OCI-M1 (cell line): ENCODE data around the gene NXPH2.
A peak's percentile ranks its signal among the peaks of the same experiment; 100 is the strongest.

Experiments
- DNase-seq: peaks from one replicate; lab custom pipeline; 2025; lab: John Stamatoyannopoulos, UW

The NXPH2 gene

DNA sequence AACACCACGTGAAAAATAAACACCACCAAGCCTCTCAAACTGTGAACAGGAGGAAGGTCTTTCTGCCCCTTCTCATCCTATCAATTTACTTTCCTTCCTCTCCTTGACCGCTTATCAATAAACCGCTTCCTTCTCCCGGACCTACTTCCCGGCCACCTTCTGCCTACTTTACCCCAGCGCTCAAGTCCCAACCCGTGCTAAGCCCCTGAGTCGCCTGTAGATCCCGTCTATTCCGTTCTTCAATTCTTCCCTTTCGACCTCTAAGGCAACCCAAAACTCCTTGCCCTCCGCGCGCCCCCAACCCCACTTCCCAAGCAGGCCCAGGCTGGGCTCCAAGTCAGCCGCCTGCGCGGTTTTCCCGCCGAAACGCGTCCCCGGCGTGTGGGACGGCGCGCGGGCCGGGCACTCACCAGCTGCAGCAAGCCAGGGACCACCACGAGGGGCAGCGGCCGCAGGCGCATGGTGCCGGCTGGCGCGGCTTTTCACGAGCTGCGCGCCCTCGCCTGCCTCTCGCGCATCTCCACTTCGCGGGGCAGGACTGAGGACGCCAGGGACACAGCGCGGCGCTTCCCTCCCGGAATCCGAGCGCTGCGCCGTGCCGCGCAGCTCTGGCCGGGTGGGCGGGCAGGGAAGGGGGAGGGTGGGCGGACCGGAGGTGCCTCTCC lies at the start of gene NXPH2:
NXPH2 (minus strand) TSS at position 610 of the 665 bp plus-strand sequence; CDS start at position 461, 149 bp downstream.
- no peak for DNase-seq

- peak; percentile 72 for DNase-seq
Observed at GRCh38 chr2:138829326-138829919, 49.2 kb upstream of the NXPH2 start.

DNA sequence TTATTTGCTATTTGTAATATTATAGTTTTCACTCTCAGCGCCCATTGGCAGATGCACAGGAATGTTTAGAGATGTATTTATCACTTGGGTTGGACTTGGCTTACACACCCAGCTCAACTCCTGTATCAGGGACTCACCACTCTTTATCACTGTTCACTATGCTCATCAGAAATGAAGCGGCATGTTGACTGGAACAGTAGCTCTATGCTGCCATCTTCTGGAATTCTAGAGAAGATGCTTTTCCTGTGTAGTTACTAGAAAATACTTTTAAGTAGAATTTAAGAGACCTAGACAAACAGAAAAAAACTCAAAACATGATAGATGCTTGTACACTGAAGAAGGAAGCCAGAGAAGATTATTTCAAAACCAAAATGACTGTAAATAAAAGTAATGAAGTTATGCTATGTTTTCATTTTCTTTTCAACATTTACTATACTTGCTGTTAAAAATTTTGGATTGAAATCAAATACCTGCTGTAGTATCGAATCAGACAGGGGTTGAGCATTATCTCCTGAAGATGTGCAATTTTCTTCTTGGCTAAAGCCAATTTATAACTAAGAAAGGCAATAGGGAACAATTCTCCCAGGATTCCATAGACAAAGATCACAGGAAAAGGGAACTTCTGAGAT lies 47.4 kb upstream of the NXPH2 start:
- peak; percentile 81 for DNase-seq

DNA sequence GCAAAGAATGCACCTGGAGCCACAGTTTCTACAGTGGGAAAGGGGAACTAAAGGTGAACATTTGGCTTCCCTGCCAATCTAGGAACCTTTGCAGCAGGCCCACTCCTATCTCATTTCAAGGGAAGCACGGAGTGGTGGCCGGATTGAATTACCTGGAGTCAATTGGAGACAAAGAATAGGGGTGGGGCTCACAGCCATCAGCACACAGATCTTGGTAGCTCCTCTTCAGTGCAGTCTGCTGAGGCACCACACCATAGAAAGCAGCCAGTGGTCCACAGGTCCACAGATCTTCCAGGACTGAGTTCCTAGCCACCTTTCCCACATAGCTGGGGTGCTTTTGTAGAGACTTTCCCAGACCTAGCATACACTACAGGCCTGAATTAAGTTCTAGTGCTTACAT lies 43.5 kb upstream of the NXPH2 start:
- no peak for DNase-seq

GRCh38 chr2:138819964-138820363 lies 39.8 kb upstream of the NXPH2 start:
- DNase-seq = no peak

DNA sequence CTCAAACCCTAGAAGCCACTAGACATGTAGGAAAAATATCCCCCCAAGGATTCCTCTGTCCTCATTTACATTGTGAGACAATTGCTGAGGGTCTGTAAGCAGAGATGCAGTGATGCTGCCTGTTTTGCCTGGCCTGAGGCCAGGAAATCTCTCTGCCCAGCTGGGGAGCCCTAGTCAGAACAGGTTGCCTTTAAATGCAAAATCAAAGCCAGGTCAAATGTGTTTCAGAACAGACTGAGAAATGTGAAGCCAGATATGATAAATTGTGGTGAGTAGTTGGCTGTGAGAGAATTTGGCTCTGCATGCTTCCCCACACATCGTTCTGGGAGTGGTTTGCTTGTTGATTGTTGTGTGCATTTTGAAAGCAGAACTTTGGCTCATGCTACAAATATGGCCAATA lies 38.4 kb upstream of the NXPH2 start:
- no peak for DNase-seq

- peak; percentile 25 for DNase-seq
Observed at GRCh38 chr2:138814123-138814898, 34.1 kb upstream of the NXPH2 start.

GRCh38 chr2:138811431-138811830 lies 31.2 kb upstream of the NXPH2 start:
- no peak for DNase-seq

DNA sequence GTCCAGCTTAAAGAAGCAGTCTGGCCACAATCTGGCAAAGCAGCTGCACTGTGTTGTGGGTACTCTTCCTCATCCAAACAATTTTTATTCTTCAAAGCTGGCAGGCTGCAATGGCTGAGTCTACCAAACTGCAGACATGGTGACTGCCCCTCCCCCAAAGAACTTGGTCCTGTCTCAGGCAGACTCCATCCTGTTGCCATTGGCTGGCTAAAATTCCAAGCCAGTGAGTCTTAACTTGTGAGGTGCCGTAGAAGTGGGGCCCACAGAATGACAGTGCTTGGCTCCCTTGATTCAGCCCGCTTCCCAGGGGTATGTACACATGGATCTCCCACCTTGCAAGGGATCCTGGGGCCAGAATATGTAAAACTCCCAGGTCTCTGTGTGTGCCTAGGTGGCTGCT lies 14.5 kb upstream of the NXPH2 start:
- no peak for DNase-seq

DNA sequence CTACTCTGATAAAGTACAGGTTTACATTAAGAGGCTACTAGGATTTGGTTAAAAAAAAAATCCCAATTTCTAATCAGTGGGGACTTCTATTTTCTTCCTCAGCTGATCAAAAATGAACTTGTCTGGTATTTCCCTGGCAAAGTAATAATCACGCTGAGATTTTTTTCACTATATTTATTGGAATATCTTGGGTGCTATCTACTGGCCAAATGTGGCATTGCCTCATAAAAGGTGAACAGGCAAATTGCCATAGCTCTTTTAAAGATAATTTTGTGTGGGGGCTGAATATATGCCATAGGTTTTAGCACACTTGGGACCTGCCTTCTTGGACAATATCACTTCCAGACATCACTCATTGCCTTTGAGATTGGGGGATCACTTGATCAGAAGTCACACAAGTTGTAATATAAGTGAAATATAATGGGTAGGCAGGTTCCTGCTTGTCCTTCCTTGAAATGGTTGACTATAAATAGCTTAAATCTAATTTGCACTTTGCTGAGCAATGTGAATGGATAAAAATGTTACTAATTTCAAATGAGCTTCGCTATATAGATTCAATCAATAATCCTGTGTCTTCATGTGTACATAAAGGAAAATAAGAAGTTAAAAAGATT lies 7.0 kb upstream of the NXPH2 start:
- DNase-seq = peak; percentile 58

DNA sequence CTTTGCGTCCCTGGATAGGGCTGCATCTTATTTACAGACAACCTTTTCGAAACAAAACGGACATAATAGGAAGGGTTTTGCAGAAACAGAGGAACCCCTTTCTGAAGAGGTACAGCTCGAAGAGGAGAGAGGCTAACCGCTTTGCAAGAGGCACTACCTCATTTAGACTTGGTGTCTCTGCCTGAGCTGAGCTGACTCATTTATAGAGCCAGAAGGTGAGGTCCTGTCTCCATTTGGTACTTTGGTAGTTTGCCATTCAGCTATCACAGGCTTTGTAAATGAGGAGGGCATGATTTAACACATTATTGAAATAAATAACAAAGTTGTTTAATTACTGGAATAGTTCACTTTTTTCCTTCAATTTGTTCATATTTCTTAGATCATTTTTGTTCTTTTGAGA lies 2.2 kb upstream of the NXPH2 start:
- DNase-seq = no peak

DNA sequence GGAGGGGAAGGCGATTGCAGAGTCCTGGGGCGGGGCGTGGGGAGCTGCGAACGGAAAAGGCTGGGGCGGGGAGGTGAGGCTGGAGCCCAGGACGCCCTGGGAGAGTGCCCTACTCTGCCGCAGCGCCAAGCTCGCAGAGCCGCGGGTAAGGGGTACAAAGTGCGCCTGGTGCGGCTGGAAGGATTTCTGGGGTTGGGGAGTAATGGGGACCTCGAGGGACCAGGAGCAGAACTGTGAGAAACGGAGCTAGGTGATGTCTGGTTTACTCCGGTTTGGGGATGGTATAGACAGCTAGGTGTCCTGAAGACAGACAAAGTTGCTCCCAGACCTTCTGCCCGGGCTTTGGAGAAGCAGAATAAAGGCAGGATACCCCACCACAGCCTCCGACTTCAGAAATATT lies 718 bp upstream of the NXPH2 start:
- DNase-seq = no peak

GRCh38 chr2:138780446-138780880 lies 273 bp upstream of the NXPH2 start:
- no peak for DNase-seq

DNA sequence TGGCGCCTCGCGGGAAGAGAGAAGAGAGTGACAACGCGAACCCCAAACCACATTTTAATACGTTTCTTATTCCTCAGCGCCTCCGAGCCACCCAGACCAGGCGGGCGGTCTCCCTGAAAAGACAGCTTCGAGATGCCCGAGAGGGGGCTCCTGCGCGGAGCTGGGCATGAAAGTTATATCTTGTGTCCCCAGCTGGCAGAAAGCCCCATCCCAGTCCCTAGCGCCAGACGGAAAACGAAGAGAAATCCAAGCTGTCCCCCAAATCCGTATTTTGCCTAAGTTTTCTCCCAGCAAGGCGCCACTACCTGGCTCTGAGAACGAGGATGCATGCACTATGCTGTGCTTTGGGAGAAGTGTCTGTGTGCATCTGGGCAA lies 797 bp downstream of the NXPH2 start:
- no peak for DNase-seq

- no peak for DNase-seq
Observed at GRCh38 chr2:138777996-138778395, 2.2 kb downstream of the NXPH2 start.

DNA sequence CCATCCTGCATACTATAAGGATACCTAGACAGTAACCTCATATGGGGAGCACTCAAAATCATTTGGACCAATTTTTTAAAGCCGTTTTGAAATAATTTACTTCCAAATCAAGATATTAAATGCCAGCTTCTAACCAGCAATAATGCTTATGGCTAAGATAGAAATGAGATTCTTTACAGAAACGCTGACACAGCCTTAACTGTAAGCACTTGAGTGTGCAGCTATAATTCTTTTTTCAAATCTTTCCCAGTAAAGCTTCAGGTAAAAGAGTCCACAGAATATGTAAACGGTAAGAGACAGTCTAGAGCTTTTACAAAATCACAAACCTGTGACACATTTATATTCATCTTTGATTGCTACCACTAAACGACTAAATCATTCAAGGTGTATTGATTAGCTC lies 4.5 kb downstream of the NXPH2 start:
- DNase-seq = no peak

GRCh38 chr2:138771534-138771933 lies 8.7 kb downstream of the NXPH2 start:
- no peak for DNase-seq

DNA sequence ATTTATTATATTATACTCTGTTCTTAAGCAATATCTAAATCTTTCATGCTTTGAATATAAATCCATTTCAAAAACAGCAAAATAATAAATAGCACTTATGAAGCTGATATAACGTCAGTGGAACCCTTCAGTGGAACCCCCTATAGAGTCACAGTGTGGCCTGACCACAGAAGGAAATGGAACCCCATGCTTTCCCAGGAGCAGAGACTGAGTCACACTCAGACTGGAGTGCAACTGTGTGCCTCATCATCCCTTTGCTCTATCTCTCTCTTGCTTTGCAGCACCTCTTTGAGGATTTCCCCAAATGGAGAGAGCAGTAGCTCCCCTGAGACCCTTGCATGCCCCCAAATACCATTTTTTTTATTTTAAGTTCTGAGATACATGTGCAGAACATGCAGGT lies 13.1 kb downstream of the NXPH2 start:
- no peak for DNase-seq

DNA sequence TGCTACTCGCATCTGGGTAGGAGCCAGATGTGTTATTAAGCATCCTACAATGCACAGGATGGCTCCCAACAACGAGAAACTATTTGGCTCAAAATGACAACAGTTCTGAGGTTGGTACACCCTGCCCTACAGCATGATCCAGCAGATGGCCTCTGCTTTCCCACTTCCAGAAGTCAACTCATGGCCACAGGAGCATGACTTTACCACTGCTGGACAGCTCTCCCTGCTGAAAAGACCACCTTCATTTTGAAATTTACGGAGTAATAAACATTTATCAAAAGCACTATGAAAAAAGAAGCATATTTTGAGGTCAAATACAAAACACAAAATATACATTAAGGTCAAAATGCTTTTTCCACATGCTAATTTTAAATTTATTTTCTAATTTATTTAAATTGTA lies 13.7 kb downstream of the NXPH2 start:
- no peak for DNase-seq

DNA sequence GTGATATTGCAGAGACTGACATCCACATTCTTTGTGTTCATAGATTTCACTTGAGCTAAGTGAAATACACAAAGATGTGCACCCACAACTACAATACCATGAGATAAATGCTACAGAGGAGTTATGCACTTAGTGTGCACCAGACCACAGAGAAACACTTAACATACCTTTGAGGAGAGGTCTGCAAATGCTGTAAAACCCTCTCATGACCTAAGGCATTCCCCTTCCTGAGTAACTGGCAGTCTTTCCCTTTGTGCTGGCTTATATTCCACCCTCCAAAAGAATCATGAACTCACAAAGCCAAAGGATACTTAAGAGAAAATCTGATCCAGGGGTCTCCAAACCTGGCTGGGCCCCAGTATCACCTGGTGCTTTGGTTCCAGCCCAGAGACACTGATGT lies 16.2 kb downstream of the NXPH2 start:
- no peak for DNase-seq

DNA sequence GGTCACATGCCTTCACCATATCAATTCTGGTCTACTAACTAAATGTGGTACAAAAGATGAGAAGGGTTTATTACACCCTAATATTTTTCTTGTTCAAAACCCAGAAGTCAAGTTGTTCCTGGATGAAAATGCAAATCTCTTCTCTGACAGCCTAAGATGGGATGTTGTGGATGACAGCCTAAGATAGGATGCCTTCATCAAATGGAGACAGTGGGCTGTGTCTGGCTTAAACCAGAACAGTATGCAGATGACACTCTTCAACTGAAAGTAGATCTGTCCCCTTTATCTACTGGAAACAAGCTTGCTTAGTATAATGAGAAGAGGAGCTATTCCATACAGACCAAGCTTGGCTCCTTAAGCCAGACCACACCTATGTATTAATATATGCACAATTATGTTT lies 17.7 kb downstream of the NXPH2 start:
- no peak for DNase-seq

DNA sequence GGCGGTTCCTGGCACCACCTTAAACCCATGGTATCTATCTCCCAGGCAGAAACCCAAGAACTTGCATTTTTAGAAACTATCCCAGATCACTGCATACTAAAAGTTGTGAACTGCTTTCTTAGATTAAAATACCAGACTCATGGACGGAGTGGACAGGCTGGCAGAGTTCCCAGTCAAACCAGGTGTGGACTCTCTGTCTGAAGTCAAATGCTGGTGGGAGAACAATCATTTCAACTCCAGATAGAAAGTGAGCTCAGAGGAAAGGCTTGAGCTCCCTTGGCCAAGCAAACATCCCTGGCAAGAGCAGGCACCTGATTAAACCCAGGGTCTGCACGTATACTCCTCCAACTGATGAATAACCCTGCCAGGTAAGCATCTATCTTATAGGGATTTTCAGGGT lies 19.5 kb downstream of the NXPH2 start:
- DNase-seq = no peak
